Measurements from ENCODE around the gene UROC1.

Gene UROC1

GRCh38 chr3:126547721-126548120 is 30.1 kb upstream of the UROC1 start:
- Histone ChIP-seq H3K27me3 (ENCODE audit: insufficient read depth, poor library complexity, severe bottlenecking) (no peaks in the 10 kb centered on the region), H3K4me3 (replicated peaks; ENCODE audit: insufficient read depth, low read length) (no peak overlapping the region), H3K27ac (replicated peaks) (no peak overlapping the region)
- TF ChIP-seq CTCF (IDR thresholded peaks at IDR 0.05; ENCODE audit: insufficient read depth, low read length), result no peak
- no peak for TF ChIP-seq SPI1 (IDR thresholded peaks at IDR 0.05; ENCODE audit: borderline replicate concordance, low read depth)
- no peak for TF ChIP-seq GABPA (IDR thresholded peaks at IDR 0.05; ENCODE audit: low read depth)
- DNase-seq (ENCODE audit: low read depth in 1 of 2, low spot score in 1 of 2), result no peak

GRCh38 chr3:126546549-126547239 is 29.1 kb upstream of the UROC1 start:
- no peak for DNase-seq (ENCODE audit: low read depth in 1 of 2, low spot score in 1 of 2)
- H3K27ac ChIP-seq (replicated peaks), result no peak overlapping the region
- TF ChIP-seq CTCF (IDR thresholded peaks at IDR 0.05; ENCODE audit: insufficient read depth, low read length) (no peak), GABPA (IDR thresholded peaks at IDR 0.05; ENCODE audit: low read depth) (no peak), REST (IDR thresholded peaks at IDR 0.05; ENCODE audit: insufficient replicate concordance, low read depth) (no peak), POLR2AphosphoS5 (IDR thresholded peaks at IDR 0.05; ENCODE audit: low read depth) (no peak), SPI1 (IDR thresholded peaks at IDR 0.05; ENCODE audit: borderline replicate concordance, low read depth) (no peak)
- H3K27me3 ChIP-seq (ENCODE audit: insufficient read depth, poor library complexity, severe bottlenecking), result no peaks in the 10 kb centered on the region
- H3K4me3 ChIP-seq (replicated peaks; ENCODE audit: insufficient read depth, low read length), result no peak overlapping the region

DNA sequence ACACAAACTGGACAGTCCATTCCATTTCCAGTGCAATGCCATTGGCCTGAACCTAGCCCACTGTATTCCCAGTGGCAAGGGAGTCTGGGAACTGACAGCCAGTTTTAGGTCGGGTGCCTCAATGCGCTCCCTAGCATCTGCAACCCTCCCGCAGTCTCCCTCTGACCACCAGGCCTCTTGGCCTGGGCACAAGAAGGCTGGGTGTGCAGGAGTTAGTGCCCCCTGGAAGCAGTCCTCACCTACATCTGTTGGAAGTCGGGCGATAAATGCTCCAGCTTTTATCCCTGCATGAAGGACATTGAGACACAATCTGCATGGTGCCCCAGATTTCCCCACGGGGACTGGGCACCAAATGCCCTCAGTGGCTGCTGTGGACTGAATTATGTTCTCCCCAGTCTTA is 28.4 kb upstream of the UROC1 start:
- Histone ChIP-seq H3K27me3 (ENCODE audit: insufficient read depth, poor library complexity, severe bottlenecking) (no peaks in the 10 kb centered on the region), H3K27ac (replicated peaks) (no peak overlapping the region), H3K4me3 (replicated peaks; ENCODE audit: insufficient read depth, low read length) (no peak overlapping the region)
- no peak for DNase-seq (ENCODE audit: low read depth in 1 of 2, low spot score in 1 of 2)
- TF ChIP-seq REST (IDR thresholded peaks at IDR 0.05; ENCODE audit: insufficient replicate concordance, low read depth) (no peak), CTCF (IDR thresholded peaks at IDR 0.05; ENCODE audit: insufficient read depth, low read length) (no peak), POLR2AphosphoS5 (IDR thresholded peaks at IDR 0.05; ENCODE audit: low read depth) (no peak), SPI1 (IDR thresholded peaks at IDR 0.05; ENCODE audit: borderline replicate concordance, low read depth) (no peak), GABPA (IDR thresholded peaks at IDR 0.05; ENCODE audit: low read depth) (no peak)

DNA sequence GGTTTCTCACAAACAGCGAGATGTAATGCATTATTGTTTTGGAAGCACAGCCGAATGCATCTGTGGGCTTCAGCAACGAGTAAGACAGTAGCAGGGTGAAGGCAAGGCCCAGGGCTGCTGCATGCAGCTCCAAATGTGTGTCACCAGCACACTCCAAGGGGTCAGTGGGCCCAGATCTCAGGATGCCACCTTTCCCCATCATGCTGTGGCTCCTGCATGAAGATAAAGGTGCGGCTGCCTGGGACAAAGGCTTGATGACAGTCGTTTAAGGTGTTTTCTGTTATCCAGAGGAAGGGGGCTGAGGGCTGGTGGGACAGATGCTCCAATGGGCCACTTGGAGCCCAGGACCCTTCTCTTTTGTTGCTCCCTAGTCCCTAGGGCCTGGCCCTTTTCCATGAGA is 28.0 kb upstream of the UROC1 start:
- Histone ChIP-seq H3K27ac (replicated peaks) (no peak overlapping the region), H3K27me3 (ENCODE audit: insufficient read depth, poor library complexity, severe bottlenecking) (no peaks in the 10 kb centered on the region), H3K4me3 (replicated peaks; ENCODE audit: insufficient read depth, low read length) (no peak overlapping the region)
- no peak for TF ChIP-seq POLR2AphosphoS5 (IDR thresholded peaks at IDR 0.05; ENCODE audit: low read depth)
- TF ChIP-seq SPI1 (IDR thresholded peaks at IDR 0.05; ENCODE audit: borderline replicate concordance, low read depth), result no peak
- DNase-seq (ENCODE audit: low read depth in 1 of 2, low spot score in 1 of 2), result no peak

Measured in HL-60 (cell line).